GM12891 (cell line): Measurements from ENCODE around the gene PTPN3.
A peak's percentile ranks its signal among the peaks of the same experiment; 100 is the strongest.

Source experiments
- DNase-seq: peaks from one replicate; pipeline ENCODE4 v3.0.0; 2011; ENCODE audit warnings: low spot score; ENCODE audit not compliant: insufficient read length
- FAIRE-seq: peaks from 2 replicates; lab custom pipeline; 2011; peaks lifted over from hg19 to GRCh38; lab: Jason Lieb, UNC
- PAX5 ChIP-seq: IDR thresholded peaks from 2 replicates; pipeline ENCODE4 v1.6.1; 2011; ENCODE audit warnings: low read length, moderate library complexity, mild to moderate bottlenecking; ENCODE audit not compliant: insufficient read depth, severe bottlenecking
- POLR2A ChIP-seq: IDR thresholded peaks from 2 replicates; pipeline ENCODE4 v1.6.1; 2011; ENCODE audit warnings: low read depth, low read length, control low read depth
- POLR2AphosphoS5 ChIP-seq: IDR thresholded peaks from 2 replicates; pipeline ENCODE4 v1.6.1; 2011; ENCODE audit warnings: low read depth, low read length, control low read depth
- POU2F2 ChIP-seq: IDR thresholded peaks from 2 replicates; pipeline ENCODE4 v1.6.1; 2011; ENCODE audit warnings: low read depth, mild to moderate bottlenecking, control low read depth, low read length, moderate library complexity
- SPI1 ChIP-seq: IDR thresholded peaks from 2 replicates; pipeline ENCODE4 v1.6.1; 2011; ENCODE audit warnings: low read depth, low read length, control low read depth
- TAF1 ChIP-seq: IDR thresholded peaks from 2 replicates; pipeline ENCODE4 v1.6.1; 2011; ENCODE audit warnings: low read depth, low read length, control low read depth

PTPN3 gene

DNA sequence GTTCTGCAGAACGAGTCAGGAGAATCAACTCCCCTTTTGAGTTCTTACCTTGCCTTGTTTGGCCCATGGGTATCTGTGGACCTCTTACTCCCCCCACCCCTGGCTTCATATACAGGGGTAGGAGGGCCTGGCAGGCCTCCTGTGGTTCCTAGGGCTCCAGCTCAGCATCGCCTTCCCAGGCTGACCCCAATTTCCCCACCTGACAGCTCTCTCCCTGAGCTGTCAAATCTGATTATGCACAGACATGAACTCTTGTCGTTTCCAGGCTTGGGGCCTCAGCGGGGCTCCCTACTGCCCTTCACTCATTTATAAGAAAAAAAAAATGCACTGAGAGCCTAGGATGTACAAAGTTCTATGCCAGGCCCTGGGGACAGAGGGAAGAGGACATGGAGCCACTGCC, 67.9 kb downstream of the PTPN3 start:
- FAIRE-seq (no peak), DNase-seq (no peak)
- TF ChIP-seq POU2F2 (no peak), POLR2AphosphoS5 (no peak), SPI1 (no peak), POLR2A (no peak), PAX5 (no peak), TAF1 (no peak)

- FAIRE-seq = no peak
- TF ChIP-seq POLR2AphosphoS5 (no peak), SPI1 (no peak), POU2F2 (no peak), TAF1 (no peak), POLR2A (no peak), PAX5 (no peak)
- DNase-seq = no peak
These were observed 69.3 kb downstream of the PTPN3 start for GRCh38 chr9:109428854-109429253.

DNA sequence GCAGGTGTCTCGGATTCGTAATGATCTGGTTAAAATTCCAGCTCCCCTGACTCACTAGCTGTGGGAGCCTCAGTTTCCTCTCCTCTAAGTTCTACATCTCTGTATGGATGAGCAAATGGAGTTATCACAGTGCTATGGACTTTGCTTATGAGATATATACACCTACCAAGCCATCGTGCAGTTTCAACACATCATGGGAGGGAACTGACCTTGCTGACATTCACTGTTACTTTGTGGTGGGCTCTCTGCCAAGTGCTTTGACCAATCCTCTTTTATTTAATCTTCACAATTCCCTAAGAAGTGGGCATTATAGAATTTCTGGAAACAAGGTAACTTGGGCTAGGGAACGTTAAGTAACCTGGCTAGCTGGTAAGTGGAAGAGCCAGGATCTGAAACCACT, 70.2 kb downstream of the PTPN3 start:
- DNase-seq = no peak
- no peak for FAIRE-seq
- no peak for TF ChIP-seq PAX5
- no peak for TF ChIP-seq SPI1
- no peak for TF ChIP-seq POLR2AphosphoS5
- no peak for TF ChIP-seq POU2F2
- no peak for TF ChIP-seq TAF1
- TF ChIP-seq POLR2A = no peak

GRCh38 chr9:109426626-109427402, 71.3 kb downstream of the PTPN3 start:
- peak; percentile 13 for FAIRE-seq
- TF ChIP-seq POLR2A = no peak
- no peak for TF ChIP-seq SPI1
- TF ChIP-seq PAX5 = no peak
- no peak for TF ChIP-seq POU2F2
- no peak for TF ChIP-seq TAF1
- TF ChIP-seq POLR2AphosphoS5 = no peak
- DNase-seq = no peak

DNA sequence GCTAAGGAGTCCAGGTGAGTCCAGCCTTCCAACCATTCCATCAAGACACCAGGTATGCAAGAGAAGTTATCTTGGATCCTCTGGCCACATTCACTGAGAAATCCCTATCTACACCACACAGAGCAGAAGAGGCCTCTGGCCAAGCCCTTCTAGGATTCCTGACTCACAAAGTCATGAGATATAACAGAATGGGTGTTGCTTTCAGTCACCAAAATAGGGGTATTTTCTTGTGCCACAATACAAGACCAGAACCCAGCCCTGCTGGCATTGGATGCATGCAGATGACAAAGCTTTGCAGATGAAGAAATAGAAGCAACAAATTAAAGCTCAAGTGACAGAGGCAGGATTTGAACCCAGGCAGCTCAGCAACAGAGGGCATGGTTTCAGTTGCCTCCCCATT, 73.5 kb downstream of the PTPN3 start:
- DNase-seq (no peak), FAIRE-seq (no peak)
- no peak for TF ChIP-seq PAX5
- no peak for TF ChIP-seq POLR2AphosphoS5
- TF ChIP-seq SPI1 = no peak

DNA sequence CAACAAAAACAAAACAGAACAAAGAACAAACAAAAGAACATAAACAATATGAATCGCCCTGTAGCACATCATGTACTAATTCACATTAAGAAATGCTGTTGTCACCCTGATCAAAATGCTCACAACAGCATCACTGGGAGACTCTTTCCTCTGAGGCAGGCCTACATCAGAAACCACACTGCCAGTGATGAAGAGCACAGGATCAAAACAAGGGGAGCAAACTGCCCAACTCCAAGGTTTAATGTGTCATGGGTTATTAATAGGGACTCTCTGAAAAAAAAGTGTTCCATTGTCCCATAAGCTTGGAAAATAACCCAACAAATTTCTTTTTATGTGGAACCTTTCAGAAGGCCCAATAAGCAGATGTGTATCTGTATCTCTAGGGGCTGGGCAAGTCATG, 74.2 kb downstream of the PTPN3 start:
- FAIRE-seq (no peak), DNase-seq (no peak)
- TF ChIP-seq POU2F2 (no peak), SPI1 (no peak), POLR2AphosphoS5 (no peak), TAF1 (no peak), POLR2A (no peak), PAX5 (no peak)

- FAIRE-seq (peak; percentile 94), DNase-seq (no peak)
- TF ChIP-seq POLR2A (no peak), SPI1 (no peak), TAF1 (no peak), POU2F2 (peak; percentile 21; the same call in 1 of the 2 replicates), POLR2AphosphoS5 (no peak), PAX5 (peak; percentile 97)
These were observed 75.5 kb downstream of the PTPN3 start for GRCh38 chr9:109422641-109423040.

DNA sequence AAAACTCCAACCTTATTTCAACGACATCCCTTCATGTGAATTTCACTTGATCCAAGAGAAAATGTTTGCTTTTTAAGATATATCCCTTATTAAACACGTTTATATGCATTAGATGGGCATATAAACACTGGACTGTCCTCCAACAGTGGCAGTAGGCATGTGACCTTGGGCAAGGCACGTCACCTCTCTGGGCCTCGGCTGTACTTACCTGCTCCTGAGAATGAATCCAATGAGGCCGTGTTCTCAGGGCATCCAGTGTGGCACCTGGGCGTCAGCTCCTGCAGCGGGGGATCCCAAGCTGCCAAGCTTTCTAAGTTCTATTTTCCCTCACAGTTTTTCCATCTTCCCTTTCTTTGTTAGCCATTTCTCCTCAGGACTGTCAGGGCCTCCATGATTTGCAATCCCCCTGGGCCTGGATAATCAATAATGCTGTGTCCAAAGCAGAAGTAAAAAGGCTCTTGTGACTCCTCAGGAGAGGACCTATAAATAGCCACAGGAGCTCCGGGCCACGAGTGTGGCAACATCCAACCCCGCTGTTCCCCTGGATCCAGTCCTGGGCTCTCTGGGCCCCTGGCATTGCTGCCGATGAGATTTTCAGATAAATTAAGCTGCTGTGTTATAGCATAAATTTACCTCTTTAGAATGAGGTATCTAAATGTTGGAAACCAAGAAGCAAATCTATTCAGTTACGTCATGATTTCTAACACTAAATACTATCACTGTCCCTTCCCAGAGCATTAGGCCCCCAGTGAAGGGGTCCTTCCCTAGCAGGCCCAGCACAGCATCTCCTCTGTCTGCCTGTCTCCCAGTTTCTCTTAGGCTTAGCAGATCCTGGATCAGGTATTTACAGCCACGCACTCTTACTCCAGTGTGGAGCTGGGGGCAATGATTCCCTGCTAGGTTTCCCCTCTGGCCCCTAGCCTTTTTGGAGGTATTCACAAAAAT, 76.8 kb downstream of the PTPN3 start:
- DNase-seq (no peak), FAIRE-seq (no peak)
- TF ChIP-seq POU2F2 (no peak), PAX5 (no peak), SPI1 (no peak), POLR2A (no peak)

DNA sequence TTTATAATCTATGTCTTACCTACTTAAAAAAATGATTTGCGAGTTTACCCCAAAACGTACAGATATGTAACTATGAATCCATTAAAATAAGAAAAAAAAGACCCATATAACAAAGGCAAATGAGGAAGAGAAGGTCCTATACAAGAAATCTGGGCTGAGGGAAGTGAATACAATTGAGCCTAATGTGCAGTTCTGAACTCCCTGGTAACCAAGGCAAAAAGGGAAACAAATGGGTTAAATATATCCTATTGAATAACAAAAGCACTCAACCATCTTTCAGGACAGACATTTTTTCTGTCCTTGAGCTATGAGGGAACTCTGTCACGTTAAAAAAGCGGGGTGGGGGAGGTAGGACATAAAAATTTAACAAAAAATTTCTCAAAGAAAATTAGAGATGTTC, 78.6 kb downstream of the PTPN3 start:
- TF ChIP-seq POLR2A (no peak), PAX5 (no peak), TAF1 (no peak), SPI1 (no peak), POU2F2 (no peak)
- no peak for DNase-seq
- FAIRE-seq = no peak

DNA sequence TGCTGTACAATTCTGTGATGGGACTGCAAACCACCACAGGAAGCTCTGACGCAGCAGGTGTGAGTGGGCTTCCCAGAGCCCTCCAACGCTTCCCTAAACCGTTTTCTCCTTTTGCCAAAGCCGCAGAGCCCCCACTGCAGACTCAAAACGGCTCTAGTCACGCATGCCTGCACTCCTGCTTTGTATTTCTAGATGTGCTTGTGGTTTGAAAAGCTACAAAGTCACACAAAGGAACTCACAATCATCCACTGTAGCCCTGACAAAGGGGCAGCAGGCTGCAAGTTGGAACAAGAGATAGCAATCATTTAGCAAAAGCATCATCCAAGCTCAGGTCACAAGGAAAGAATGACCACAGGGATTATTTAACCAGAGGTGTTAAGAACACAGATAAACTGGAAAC, 79.3 kb downstream of the PTPN3 start:
- FAIRE-seq = peak; percentile 94

More for the DNA sequence above, 79.3 kb downstream of the PTPN3 start:
- TF ChIP-seq PAX5 (peak; percentile 100), POLR2A (no peak), POLR2AphosphoS5 (no peak), TAF1 (no peak), SPI1 (peak; percentile 40; the same call in 1 of the 2 replicates), POU2F2 (peak; percentile 85)
- no peak for DNase-seq
